IgD-negative memory B cell (primary cell): ENCODE results near the gene KIF17. TPM values are rescaled to one million over a fixed set of nuclear protein-coding genes. Genes with fewer than 3 reads are reported as not detected.

Experiments
- H3K27ac Mint-ChIP-seq, 3 donors: one replicate each; pipeline ENCODE4 v1.8.0; 2020 to 2022; ENCODE audit warnings: mild to moderate bottlenecking in 3 of 3, mixed read lengths in 3 of 3, moderate library complexity in 1 of 3
- H3K27me3 Mint-ChIP-seq: one replicate; pipeline ENCODE4 v1.8.0; 2021; ENCODE audit warnings: mixed read lengths
- H3K36me3 Mint-ChIP-seq: one replicate; pipeline ENCODE4 v1.8.0; 2020; ENCODE audit warnings: mild to moderate bottlenecking, mixed read lengths
- H3K4me1 Mint-ChIP-seq, 3 donors: one replicate each; pipeline ENCODE4 v1.8.0; 2020 to 2022; ENCODE audit warnings: mixed read lengths in 3 of 3, mild to moderate bottlenecking in 1 of 3
- H3K4me3 Mint-ChIP-seq, 4 donors: one replicate each; pipeline ENCODE4 v1.8.0; 2020 to 2022; ENCODE audit warnings: mild to moderate bottlenecking in 4 of 4, mixed read lengths in 4 of 4, moderate library complexity in 3 of 4
- H3K9me3 Mint-ChIP-seq, 3 donors: one replicate each; pipeline ENCODE4 v1.8.0; 2020 to 2021; ENCODE audit warnings: mixed read lengths in 3 of 3, mild to moderate bottlenecking in 1 of 3
- polyA plus RNA-seq: library from polyadenylated mRNA; unstranded; fragments of 300-500 nt; fragmentation: Illumina TruSeq; gene quantifications from one replicate; pipeline ENCODE4 v1.2.3, GENCODE V29; 2021

KIF17 gene
- polyA plus RNA-seq, 1 donor from 2014 or later: not detected

GRCh38 chr1:20697563-20697962 is 20.2 kb downstream of the KIF17 start:
- H3K9me3 Mint-ChIP-seq: no peaks in the 10 kb centered on the region
- H3K4me1 Mint-ChIP-seq: peaks cover 4 to 10% (median 4%) of the 10 kb centered on the region in 3 donors
- no peak overlapping the region for H3K27ac Mint-ChIP-seq
- H3K36me3 Mint-ChIP-seq: no peaks in the 10 kb centered on the region
- H3K4me3 Mint-ChIP-seq: no peak overlapping the region
- peaks cover 2% of the 10 kb centered on the region for H3K27me3 Mint-ChIP-seq

- H3K36me3 Mint-ChIP-seq: no peaks in the 10 kb centered on the region
- H3K27ac Mint-ChIP-seq: peak overlapping the region; percentile 60 to 93 (median 86)
- peaks cover 4 to 10% (median 4%) of the 10 kb centered on the region in 3 donors for H3K4me1 Mint-ChIP-seq
- peak overlapping the region; percentile 85 to 98 (median 90) for H3K4me3 Mint-ChIP-seq
- peaks cover 0 to 6% (median 3%) of the 10 kb centered on the region in 3 donors for H3K9me3 Mint-ChIP-seq
- peaks cover 8% of the 10 kb centered on the region for H3K27me3 Mint-ChIP-seq
These were observed 21.1 kb downstream of the KIF17 start for GRCh38 chr1:20696397-20697333.

- H3K4me3 Mint-ChIP-seq: peak overlapping the region in 2 of 4 donors; percentile 86 to 95
- peaks cover 8% of the 10 kb centered on the region for H3K27me3 Mint-ChIP-seq
- no peak overlapping the region for H3K27ac Mint-ChIP-seq
- peaks cover 0 to 6% (median 3%) of the 10 kb centered on the region in 3 donors for H3K9me3 Mint-ChIP-seq
- no peaks in the 10 kb centered on the region for H3K36me3 Mint-ChIP-seq
- H3K4me1 Mint-ChIP-seq: peaks cover 4 to 10% (median 4%) of the 10 kb centered on the region in 3 donors
These were observed 22.3 kb downstream of the KIF17 start for GRCh38 chr1:20695515-20695914.

GRCh38 chr1:20693623-20694022 is 24.2 kb downstream of the KIF17 start:
- peaks cover 8% of the 10 kb centered on the region for H3K27me3 Mint-ChIP-seq
- H3K36me3 Mint-ChIP-seq: no peaks in the 10 kb centered on the region
- no peak overlapping the region for H3K27ac Mint-ChIP-seq
- peaks cover 0 to 6% (median 3%) of the 10 kb centered on the region in 3 donors for H3K9me3 Mint-ChIP-seq
- H3K4me1 Mint-ChIP-seq: peaks cover 4 to 10% (median 4%) of the 10 kb centered on the region in 3 donors
- peak overlapping the region in 1 of 4 donors; percentile 63 for H3K4me3 Mint-ChIP-seq

- no peaks in the 10 kb centered on the region for H3K36me3 Mint-ChIP-seq
- H3K4me1 Mint-ChIP-seq: peaks cover 4 to 9% (median 4%) of the 10 kb centered on the region in 3 donors
- H3K9me3 Mint-ChIP-seq: peaks cover 0 to 6% (median 3%) of the 10 kb centered on the region in 3 donors
- H3K27ac Mint-ChIP-seq: peak overlapping the region in 1 of 3 donors; percentile 73
- no peak overlapping the region for H3K4me3 Mint-ChIP-seq
- peaks cover 8% of the 10 kb centered on the region for H3K27me3 Mint-ChIP-seq
These were observed 25.9 kb downstream of the KIF17 start for GRCh38 chr1:20691872-20692271.

- Mint-ChIP-seq H3K27me3 (peaks cover 19% of the 10 kb centered on the region), H3K4me1 (peaks cover 0 to 2% (median 0%) of the 10 kb centered on the region in 3 donors), H3K4me3 (no peak overlapping the region), H3K9me3 (peaks cover 0 to 6% (median 3%) of the 10 kb centered on the region in 3 donors), H3K27ac (no peak overlapping the region), H3K36me3 (peaks cover 1% of the 10 kb centered on the region)
These were observed 28.2 kb downstream of the KIF17 start for GRCh38 chr1:20689645-20690056.

GRCh38 chr1:20686883-20687725 is 30.7 kb downstream of the KIF17 start:
- H3K27me3 Mint-ChIP-seq: peaks cover 21% of the 10 kb centered on the region
- peaks cover 0 to 4% (median 3%) of the 10 kb centered on the region in 3 donors for H3K9me3 Mint-ChIP-seq
- H3K4me3 Mint-ChIP-seq: no peak overlapping the region
- H3K4me1 Mint-ChIP-seq: no peaks in the 10 kb centered on the region
- H3K36me3 Mint-ChIP-seq: peaks cover 1% of the 10 kb centered on the region
- no peak overlapping the region for H3K27ac Mint-ChIP-seq

- H3K27me3 Mint-ChIP-seq: peaks cover 23% of the 10 kb centered on the region
- no peaks in the 10 kb centered on the region for H3K9me3 Mint-ChIP-seq
- H3K36me3 Mint-ChIP-seq: peaks cover 1% of the 10 kb centered on the region
- no peaks in the 10 kb centered on the region for H3K4me1 Mint-ChIP-seq
- H3K27ac Mint-ChIP-seq: no peak overlapping the region
- no peak overlapping the region for H3K4me3 Mint-ChIP-seq
These were observed 32.1 kb downstream of the KIF17 start for GRCh38 chr1:20685741-20686140.

- no peak overlapping the region for H3K27ac Mint-ChIP-seq
- peaks cover 1% of the 10 kb centered on the region for H3K36me3 Mint-ChIP-seq
- H3K4me1 Mint-ChIP-seq: peaks cover 0 to 3% (median 0%) of the 10 kb centered on the region in 3 donors
- no peaks in the 10 kb centered on the region for H3K9me3 Mint-ChIP-seq
- peaks cover 24% of the 10 kb centered on the region for H3K27me3 Mint-ChIP-seq
- no peak overlapping the region for H3K4me3 Mint-ChIP-seq
These were observed 32.6 kb downstream of the KIF17 start for GRCh38 chr1:20685099-20685662.

GRCh38 chr1:20684651-20685050 is 33.2 kb downstream of the KIF17 start:
- Mint-ChIP-seq H3K36me3 (peaks cover 1% of the 10 kb centered on the region), H3K4me1 (peaks cover 0 to 6% (median under 1%) of the 10 kb centered on the region in 3 donors), H3K4me3 (no peak overlapping the region), H3K9me3 (no peaks in the 10 kb centered on the region), H3K27me3 (peaks cover 24% of the 10 kb centered on the region), H3K27ac (no peak overlapping the region)

- H3K9me3 Mint-ChIP-seq: no peaks in the 10 kb centered on the region
- peaks cover 1% of the 10 kb centered on the region for H3K36me3 Mint-ChIP-seq
- H3K4me3 Mint-ChIP-seq: no peak overlapping the region
- H3K4me1 Mint-ChIP-seq: peaks cover 0 to 6% (median 5%) of the 10 kb centered on the region in 3 donors
- peaks cover 24% of the 10 kb centered on the region for H3K27me3 Mint-ChIP-seq
- H3K27ac Mint-ChIP-seq: no peak overlapping the region
These were observed 33.7 kb downstream of the KIF17 start for GRCh38 chr1:20684050-20684620.

GRCh38 chr1:20683614-20684013 is 34.2 kb downstream of the KIF17 start:
- Mint-ChIP-seq H3K4me3 (peak overlapping the region in 1 of 4 donors; percentile 1), H3K9me3 (no peaks in the 10 kb centered on the region), H3K27ac (no peak overlapping the region), H3K27me3 (peaks cover 24% of the 10 kb centered on the region), H3K4me1 (peaks cover 4 to 9% (median 8%) of the 10 kb centered on the region in 3 donors), H3K36me3 (peaks cover 1% of the 10 kb centered on the region)

GRCh38 chr1:20682571-20683236 is 35.1 kb downstream of the KIF17 start:
- peaks cover 11 to 13% (median 12%) of the 10 kb centered on the region in 3 donors for H3K4me1 Mint-ChIP-seq
- H3K27me3 Mint-ChIP-seq: peaks cover 24% of the 10 kb centered on the region
- peaks cover 4% of the 10 kb centered on the region for H3K36me3 Mint-ChIP-seq
- H3K4me3 Mint-ChIP-seq: no peak overlapping the region
- peaks cover 0 to 3% (median 0%) of the 10 kb centered on the region in 3 donors for H3K9me3 Mint-ChIP-seq
- no peak overlapping the region for H3K27ac Mint-ChIP-seq

GRCh38 chr1:20681999-20682398 is 35.8 kb downstream of the KIF17 start:
- no peak overlapping the region for H3K27ac Mint-ChIP-seq
- peaks cover 24% of the 10 kb centered on the region for H3K27me3 Mint-ChIP-seq
- H3K4me3 Mint-ChIP-seq: no peak overlapping the region
- H3K4me1 Mint-ChIP-seq: peaks cover 12 to 13% (median 12%) of the 10 kb centered on the region in 3 donors
- H3K9me3 Mint-ChIP-seq: peaks cover 0 to 4% (median 2%) of the 10 kb centered on the region in 3 donors
- H3K36me3 Mint-ChIP-seq: peaks cover 4% of the 10 kb centered on the region
